ENCODE results near the gene NCR3LG1.

- TF ChIP-seq RAD21 (IDR thresholded peaks at IDR 0.05) (no peak), GABPA (IDR thresholded peaks at IDR 0.05 in 1 of 2, conservative IDR thresholded peaks at IDR 0.05 in 1 of 2) (no peak), TAF1 (conservative IDR thresholded peaks at IDR 0.05) (no peak)
- TF ChIP-seq, protein P1, sequence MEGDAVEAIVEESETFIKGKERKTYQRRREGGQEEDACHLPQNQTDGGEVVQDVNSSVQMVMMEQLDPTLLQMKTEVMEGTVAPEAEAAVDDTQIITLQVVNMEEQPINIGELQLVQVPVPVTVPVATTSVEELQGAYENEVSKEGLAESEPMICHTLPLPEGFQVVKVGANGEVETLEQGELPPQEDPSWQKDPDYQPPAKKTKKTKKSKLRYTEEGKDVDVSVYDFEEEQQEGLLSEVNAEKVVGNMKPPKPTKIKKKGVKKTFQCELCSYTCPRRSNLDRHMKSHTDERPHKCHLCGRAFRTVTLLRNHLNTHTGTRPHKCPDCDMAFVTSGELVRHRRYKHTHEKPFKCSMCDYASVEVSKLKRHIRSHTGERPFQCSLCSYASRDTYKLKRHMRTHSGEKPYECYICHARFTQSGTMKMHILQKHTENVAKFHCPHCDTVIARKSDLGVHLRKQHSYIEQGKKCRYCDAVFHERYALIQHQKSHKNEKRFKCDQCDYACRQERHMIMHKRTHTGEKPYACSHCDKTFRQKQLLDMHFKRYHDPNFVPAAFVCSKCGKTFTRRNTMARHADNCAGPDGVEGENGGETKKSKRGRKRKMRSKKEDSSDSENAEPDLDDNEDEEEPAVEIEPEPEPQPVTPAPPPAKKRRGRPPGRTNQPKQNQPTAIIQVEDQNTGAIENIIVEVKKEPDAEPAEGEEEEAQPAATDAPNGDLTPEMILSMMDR (IDR thresholded peaks at IDR 0.05; ENCODE audit: low read depth, low read length, missing input control) = no peak
Measured at GRCh38 chr11:17331669-17332068, 19.9 kb upstream of the NCR3LG1 start.
